HEK293T (cell line): Measurements from ENCODE around the gene CDKN2B.

ENCODE experiments used
- BHLHE40 ChIP-seq: fragments of 450-650 bp; IDR thresholded peaks from 2 replicates; pipeline ENCODE4 v1.6.1; 2016; ENCODE audit warnings: mild to moderate bottlenecking, moderate library complexity, borderline replicate concordance
- SP1 ChIP-seq: fragments of 450-650 bp; IDR thresholded peaks from 2 replicates; pipeline ENCODE4 v1.6.1; 2017
- ZNF384 ChIP-seq: fragments of 450-650 bp; IDR thresholded peaks from 2 replicates; pipeline ENCODE4 v1.6.1; 2016

DNA sequence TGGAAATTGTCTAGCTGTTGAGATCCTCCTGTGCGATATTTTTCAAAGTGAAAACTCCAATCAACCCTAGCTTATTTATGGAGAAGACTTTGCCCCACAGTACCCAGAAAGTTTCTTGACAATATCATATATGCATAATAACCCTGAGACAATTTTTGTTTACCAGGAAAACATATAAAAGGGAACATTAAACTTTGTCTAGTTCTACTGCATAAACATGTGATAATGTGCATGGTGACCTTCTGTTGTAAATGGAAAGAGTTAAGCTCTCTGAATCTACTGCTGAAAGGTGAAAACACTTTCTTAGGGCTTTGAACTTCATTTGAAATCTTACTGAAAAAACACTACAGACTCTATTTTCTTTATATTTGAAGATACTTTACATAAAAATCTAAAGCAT lies 32.2 kb upstream of the CDKN2B start:
- TF ChIP-seq ZNF384 (no peak), BHLHE40 (no peak), SP1 (no peak)
